RWPE1 (cell line): ENCODE results near the gene PIK3C3.

Experiments
- CTCF ChIA-PET: fragments of 350-600 bp; sonication (Branson Sonifier 250); formaldehyde crosslinking; extraction: SDS; loops from one replicate; lab custom pipeline; 2021; lab: Yijun Ruan, JAX
- POLR2A ChIA-PET: fragments of 400-600 bp; formaldehyde crosslinking; extraction: SDS; loops from one replicate; lab custom pipeline; 2020; ENCODE audit warnings: antibody characterized with exemption; ENCODE audit not compliant: low non-redundant PET; lab: Yijun Ruan, JAX
- DNase-seq: peaks from one replicate; pipeline ENCODE4 v3.0.0; 2012; ENCODE audit warnings: low spot score
- H3K27ac ChIP-seq: fragments of 450-650 bp; 2 replicates; pipeline ENCODE4 v1.5.1; 2017
- TF ChIP-seq, protein P1 (sequence below): fragments of 450-650 bp; conservative IDR thresholded peaks from 2 replicates; pipeline ENCODE4 v1.5.1; 2017; ENCODE audit warnings: low read depth, mild to moderate bottlenecking

Gene PIK3C3

GRCh38 chr18:42082415-42083234 lies 127.6 kb downstream of the PIK3C3 start:
- TF ChIP-seq, protein P1, sequence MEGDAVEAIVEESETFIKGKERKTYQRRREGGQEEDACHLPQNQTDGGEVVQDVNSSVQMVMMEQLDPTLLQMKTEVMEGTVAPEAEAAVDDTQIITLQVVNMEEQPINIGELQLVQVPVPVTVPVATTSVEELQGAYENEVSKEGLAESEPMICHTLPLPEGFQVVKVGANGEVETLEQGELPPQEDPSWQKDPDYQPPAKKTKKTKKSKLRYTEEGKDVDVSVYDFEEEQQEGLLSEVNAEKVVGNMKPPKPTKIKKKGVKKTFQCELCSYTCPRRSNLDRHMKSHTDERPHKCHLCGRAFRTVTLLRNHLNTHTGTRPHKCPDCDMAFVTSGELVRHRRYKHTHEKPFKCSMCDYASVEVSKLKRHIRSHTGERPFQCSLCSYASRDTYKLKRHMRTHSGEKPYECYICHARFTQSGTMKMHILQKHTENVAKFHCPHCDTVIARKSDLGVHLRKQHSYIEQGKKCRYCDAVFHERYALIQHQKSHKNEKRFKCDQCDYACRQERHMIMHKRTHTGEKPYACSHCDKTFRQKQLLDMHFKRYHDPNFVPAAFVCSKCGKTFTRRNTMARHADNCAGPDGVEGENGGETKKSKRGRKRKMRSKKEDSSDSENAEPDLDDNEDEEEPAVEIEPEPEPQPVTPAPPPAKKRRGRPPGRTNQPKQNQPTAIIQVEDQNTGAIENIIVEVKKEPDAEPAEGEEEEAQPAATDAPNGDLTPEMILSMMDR: no peak
- H3K27ac ChIP-seq: no peak overlapping the region
- ChIA-PET CTCF (no interaction called here), POLR2A (no interaction called here)
- DNase-seq: no peak

DNA sequence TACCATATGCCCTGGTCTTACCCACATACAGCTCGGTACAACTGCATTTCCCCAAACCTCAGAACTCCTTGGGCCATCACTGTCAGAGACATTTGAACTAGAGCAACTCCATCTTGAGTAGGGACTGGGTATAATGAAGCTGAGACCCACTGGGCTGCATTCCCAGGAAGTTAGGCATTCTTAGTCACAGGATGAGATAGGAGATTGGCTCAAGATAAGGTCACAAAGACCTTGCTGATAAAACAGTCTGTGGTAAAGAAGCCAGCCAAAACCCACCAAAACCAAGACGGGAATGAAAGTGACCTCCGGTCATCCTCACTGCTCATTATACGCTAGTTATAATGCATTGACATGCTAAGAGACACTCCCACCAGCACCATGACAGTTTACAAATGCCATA lies 131.3 kb downstream of the PIK3C3 start:
- no peak overlapping the region for H3K27ac ChIP-seq
- TF ChIP-seq, protein P1: no peak
- CTCF ChIA-PET: interaction anchor here (0.8 kb wide), 1 partner anchor 1331 kb away, joined by 4 read pairs; no protein-coding TSS in a partner anchor
- no peak for DNase-seq
- POLR2A ChIA-PET: no interaction called here

GRCh38 chr18:42087235-42087634 lies 132.2 kb downstream of the PIK3C3 start:
- ChIA-PET POLR2A (no interaction called here), CTCF (interaction anchor here (0.6 kb wide), 1 partner anchor 79 kb away, joined by 3 read pairs; no protein-coding TSS in a partner anchor)
- H3K27ac ChIP-seq: no peak overlapping the region
- TF ChIP-seq, protein P1: no peak
- no peak for DNase-seq

- POLR2A ChIA-PET: no interaction called here
- no peak for DNase-seq
- H3K27ac ChIP-seq: no peak overlapping the region
- CTCF ChIA-PET: no interaction called here
- TF ChIP-seq, protein P1: no peak
Observed at GRCh38 chr18:42087876-42088275, 132.8 kb downstream of the PIK3C3 start.

DNA sequence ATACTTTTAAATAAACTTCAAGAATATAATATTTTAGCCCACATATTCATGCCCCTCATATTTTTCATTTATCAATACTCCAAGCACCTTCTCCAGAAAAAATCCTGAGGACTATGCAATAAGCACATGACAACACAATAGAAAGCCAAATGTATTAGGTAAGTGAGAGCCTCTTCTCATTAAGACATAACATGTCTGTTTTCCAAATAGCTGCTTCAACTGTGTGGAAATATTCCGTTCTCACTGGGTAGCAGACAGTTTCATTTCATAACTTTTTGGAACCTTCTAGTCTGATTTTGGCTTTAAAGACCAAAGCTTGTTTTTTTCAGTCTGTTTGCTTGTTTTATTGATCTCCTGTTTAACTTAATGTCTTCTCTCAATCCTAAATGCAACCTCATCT lies 137.8 kb downstream of the PIK3C3 start:
- POLR2A ChIA-PET: no interaction called here
- DNase-seq: no peak
- TF ChIP-seq, protein P1: no peak
- CTCF ChIA-PET: interaction anchor here (1.3 kb wide), 1 partner anchor 39 kb away, joined by 3 read pairs; no protein-coding TSS in a partner anchor
- H3K27ac ChIP-seq: no peak overlapping the region

DNA sequence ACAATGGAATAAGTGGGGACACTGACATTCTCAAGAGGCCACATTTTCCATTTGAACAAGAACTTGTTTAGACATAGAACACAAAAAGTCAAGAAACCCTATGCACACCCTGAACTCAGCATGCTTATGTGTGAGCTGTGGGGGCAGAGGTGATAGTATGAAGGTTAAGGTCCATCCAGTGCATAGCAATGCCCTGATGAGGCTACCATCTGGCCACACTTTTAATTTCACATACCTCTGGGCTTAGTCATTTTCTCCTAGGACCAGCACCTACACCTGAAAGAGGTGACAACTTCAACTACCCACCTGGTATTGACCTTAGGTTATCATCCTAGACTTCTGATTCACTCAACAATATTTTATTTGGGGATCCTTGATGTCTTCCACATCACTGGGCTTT lies 139.8 kb downstream of the PIK3C3 start:
- POLR2A ChIA-PET: no interaction called here
- DNase-seq: no peak
- CTCF ChIA-PET: interaction anchor here (0.7 kb wide), 1 partner anchor 521 kb away, joined by 3 read pairs; no protein-coding TSS in a partner anchor
- no peak overlapping the region for H3K27ac ChIP-seq
- TF ChIP-seq, protein P1: no peak
